Neural cell (in vitro differentiated cells): ENCODE data around the gene P2RY6. TPM values are rescaled to one million over a fixed set of nuclear protein-coding genes. Genes with fewer than 3 reads are reported as not detected.

Experiments
- H2AFZ ChIP-seq: fragments of 200-600, 300-800 bp; sonication (generic), shearing (Covaris generic); 2 replicates; pipeline ENCODE4 v1.6.0; 2014; ENCODE audit warnings: low read depth, mild to moderate bottlenecking, antibody characterized with exemption, low read length, moderate library complexity
- H3F3A ChIP-seq: fragments of 200-600 bp; shearing (Covaris generic); 2 replicates; pipeline ENCODE4 v1.6.1; 2016; ENCODE audit warnings: mild to moderate bottlenecking, moderate library complexity, mixed read lengths, antibody characterized with exemption, low read length; ENCODE audit not compliant: insufficient read depth, poor library complexity, severe bottlenecking
- H3K27ac ChIP-seq: fragments of 200-600, 300-800 bp; sonication (generic), shearing (Covaris generic); 2 replicates; pipeline ENCODE4 v1.5.1; 2014; ENCODE audit warnings: mild to moderate bottlenecking, low read length, moderate library complexity
- H3K27me3 ChIP-seq: fragments of 300-800, 200-600 bp; sonication (generic), shearing (Covaris generic); 2 replicates; pipeline ENCODE4 v1.6.0; 2014; ENCODE audit warnings: mild to moderate bottlenecking, low read depth, low read length, moderate library complexity; ENCODE audit not compliant: insufficient read depth
- H3K36me3 ChIP-seq: fragments of 300-800, 200-600 bp; sonication (generic), shearing (Covaris generic); 2 replicates; pipeline ENCODE4 v1.5.1; 2014; ENCODE audit warnings: mild to moderate bottlenecking, antibody characterized with exemption, low read length, moderate library complexity; ENCODE audit not compliant: insufficient read depth
- H3K4me2 ChIP-seq: fragments of 300-800, 200-600 bp; sonication (generic), shearing (Covaris generic); 2 replicates; pipeline ENCODE4 v1.6.0; 2014; ENCODE audit warnings: mild to moderate bottlenecking, low read length
- H3K4me3 ChIP-seq: fragments of 300-800, 200-600 bp; sonication (generic), shearing (Covaris generic); 2 replicates; pipeline ENCODE4 v1.5.1; 2014; ENCODE audit warnings: mild to moderate bottlenecking, low read length, moderate library complexity
- H3K79me2 ChIP-seq: fragments of 200-600 bp; shearing (Covaris generic); replicated peaks from 2 replicates; pipeline ENCODE4 v1.6.0; 2014; ENCODE audit warnings: mild to moderate bottlenecking, low read length, moderate library complexity; ENCODE audit not compliant: insufficient read depth
- H3K9ac ChIP-seq: fragments of 300-800, 200-600 bp; sonication (generic), shearing (Covaris generic); 2 replicates; pipeline ENCODE4 v1.6.1; 2016; ENCODE audit warnings: mild to moderate bottlenecking, low read length, mixed read lengths
- H3K9me2 ChIP-seq: fragments of 200-600 bp; shearing (Covaris generic); 2 replicates; pipeline ENCODE4 v1.6.1; 2016; ENCODE audit warnings: mild to moderate bottlenecking, low read length, mixed read lengths; ENCODE audit not compliant: insufficient read depth
- H3K9me3 ChIP-seq: fragments of 200-600, 300-800 bp; sonication (generic), shearing (Covaris generic); 2 replicates; pipeline ENCODE4 v1.6.1; 2016; ENCODE audit warnings: mild to moderate bottlenecking, mixed run types, low read length, moderate library complexity, mixed read lengths
- H4K20me1 ChIP-seq: fragments of 200-600 bp; shearing (Covaris generic); 2 replicates; pipeline ENCODE4 v1.6.1; 2016; ENCODE audit warnings: mild to moderate bottlenecking, mixed run types; ENCODE audit not compliant: insufficient read depth
- CTCF ChIP-seq: fragments of 450-650 bp; IDR thresholded peaks from 2 replicates; pipeline ENCODE4 v1.5.1; 2014; ENCODE audit warnings: antibody characterized with exemption, mild to moderate bottlenecking, moderate library complexity; ENCODE audit not compliant: poor library complexity, severe bottlenecking
- EP300 ChIP-seq: fragments of 450-650 bp; conservative IDR thresholded peaks from 2 replicates; pipeline ENCODE4 v1.6.1; 2014; ENCODE audit warnings: antibody characterized with exemption, mild to moderate bottlenecking, moderate library complexity; ENCODE audit not compliant: poor library complexity, severe bottlenecking
- EZH2 ChIP-seq: fragments of 200-600, 300-800 bp; shearing (Covaris generic), sonication (generic); IDR thresholded peaks from 2 replicates; pipeline ENCODE4 v1.6.1; 2014; ENCODE audit warnings: antibody characterized with exemption, low read length, borderline replicate concordance, mild to moderate bottlenecking; ENCODE audit not compliant: insufficient read depth, poor library complexity, severe bottlenecking
- MXI1 ChIP-seq: fragments of 450-650 bp; conservative IDR thresholded peaks from 2 replicates; pipeline ENCODE4 v1.6.1; 2014; ENCODE audit warnings: antibody characterized with exemption, mild to moderate bottlenecking; ENCODE audit not compliant: poor library complexity, severe bottlenecking
- POLR2AphosphoS5 ChIP-seq: IDR thresholded peaks from 2 replicates; pipeline ENCODE4 v1.6.1; 2012
- RAD21 ChIP-seq: fragments of 450-650 bp; conservative IDR thresholded peaks from 2 replicates; pipeline ENCODE4 v1.6.1; 2014; ENCODE audit warnings: antibody characterized with exemption, mild to moderate bottlenecking, moderate library complexity
- REST ChIP-seq: IDR thresholded peaks from 2 replicates; pipeline ENCODE4 v1.6.1; 2012; ENCODE audit warnings: borderline replicate concordance
- SMC3 ChIP-seq: fragments of 450-650 bp; conservative IDR thresholded peaks from 2 replicates; pipeline ENCODE4 v1.6.1; 2014; ENCODE audit warnings: antibody characterized with exemption, mild to moderate bottlenecking, moderate library complexity; ENCODE audit not compliant: poor library complexity
- TAF1 ChIP-seq: IDR thresholded peaks from 2 replicates; pipeline ENCODE4 v1.6.1; 2012; ENCODE audit warnings: low read depth
- polyA plus RNA-seq: library from polyadenylated mRNA; depleted of rRNA; stranded (reverse); fragments of >200 nt; gene quantifications from 2 replicates; pipeline ENCODE4 v1.2.3, GENCODE V29; 2014

Gene P2RY6
- polyA plus RNA-seq, 1 donor from 2014 or later = not detected

- Histone ChIP-seq H3K9me3 (no peaks in the 10 kb centered on the region), H3K79me2 (no peaks in the 10 kb centered on the region), H3K4me3 (no peak overlapping the region), H2AFZ (no peak overlapping the region), H3K27me3 (peaks cover 4% of the 10 kb centered on the region), H3K36me3 (no peaks in the 10 kb centered on the region), H3K9me2 (no peaks in the 10 kb centered on the region), H3K27ac (no peak overlapping the region), H3K9ac (no peak overlapping the region), H3F3A (no peaks in the 10 kb centered on the region), H4K20me1 (no peaks in the 10 kb centered on the region), H3K4me2 (no peak overlapping the region)
- no peak for TF ChIP-seq RAD21
- no peak for TF ChIP-seq SMC3
- no peak for TF ChIP-seq MXI1
- TF ChIP-seq EP300 = no peak
- TF ChIP-seq POLR2AphosphoS5 = no peak
- TF ChIP-seq REST = no peak
- no peak for TF ChIP-seq TAF1
- no peak for TF ChIP-seq EZH2
- TF ChIP-seq CTCF = no peak
Measured at GRCh38 chr11:73262851-73263495, 9.2 kb upstream of the P2RY6 start.

GRCh38 chr11:73263640-73264039 lies 8.5 kb upstream of the P2RY6 start:
- Histone ChIP-seq H3K27me3 (peaks cover 4% of the 10 kb centered on the region), H3K9me2 (no peaks in the 10 kb centered on the region), H4K20me1 (no peaks in the 10 kb centered on the region)

More at GRCh38 chr11:73263640-73264039, 8.5 kb upstream of the P2RY6 start:
- H3K4me2 ChIP-seq = no peak overlapping the region
- no peaks in the 10 kb centered on the region for H3F3A ChIP-seq
- no peaks in the 10 kb centered on the region for H3K9me3 ChIP-seq
- H3K79me2 ChIP-seq = no peaks in the 10 kb centered on the region
- H3K4me3 ChIP-seq = no peak overlapping the region
- H3K36me3 ChIP-seq = no peaks in the 10 kb centered on the region
- no peak overlapping the region for H3K27ac ChIP-seq
- no peak overlapping the region for H3K9ac ChIP-seq
- TF ChIP-seq SMC3 (no peak), CTCF (no peak), MXI1 (no peak), EZH2 (no peak), EP300 (no peak), TAF1 (no peak), REST (no peak), RAD21 (no peak), POLR2AphosphoS5 (no peak)
- H2AFZ ChIP-seq = no peak overlapping the region
